Esophagus squamous epithelium (tissue), 5 donors: ENCODE measurements around the gene CAMK2A. TPM values are rescaled to one million over a fixed set of nuclear protein-coding genes. Genes with fewer than 3 reads are reported as not detected.
A peak's percentile ranks its signal among the peaks of the same experiment; 100 is the strongest.

Experiments
- DNase-seq: peaks from one replicate; lab custom pipeline; 2025; lab: John Stamatoyannopoulos, UW
- H3K27ac ChIP-seq, 4 donors: fragments of 200-600 bp; sonication (generic); one replicate each; pipeline ENCODE4 v1.5.1; 2016 to 2019; ENCODE audit warnings: mild to moderate bottlenecking in 1 of 4
- H3K27me3 ChIP-seq, 4 donors: fragments of 200-600 bp; sonication (generic); 1 replicate in 3 of 4; 2 replicates in 1 of 4; pipeline versions ENCODE4 v1.5.1 to v1.6.0; 2017 to 2021; ENCODE audit warnings: antibody characterized with exemption in 1 of 4
- H3K36me3 ChIP-seq, 3 donors: fragments of 200-600 bp; sonication (generic); one replicate each; pipeline ENCODE4 v1.5.1; 2016 to 2019
- H3K4me1 ChIP-seq, 3 donors: fragments of 200-600 bp; sonication (generic); one replicate each; pipeline ENCODE4 v1.5.1; 2017 to 2019
- H3K4me3 ChIP-seq, 4 donors: fragments of 200-600 bp; sonication (generic); 1 replicate in 3 of 4; 2 replicates in 1 of 4; pipeline ENCODE4 v1.5.1; 2016 to 2019; ENCODE audit warnings: mild to moderate bottlenecking in 2 of 4, moderate library complexity in 1 of 4
- H3K9me3 ChIP-seq, 3 donors: fragments of 200-600 bp; sonication (generic); one replicate each; pipeline ENCODE4 v1.5.1; 2016 to 2019
- POLR2A ChIP-seq, 4 donors: fragments of 450-650 bp; IDR thresholded peaks; one replicate each; pipeline ENCODE4 v1.6.1; 2017; ENCODE audit warnings: antibody characterized with exemption in 4 of 4, mild to moderate bottlenecking in 4 of 4, moderate library complexity in 3 of 4
- WGBS, 2 donors: methylation state at CpG; one replicate each; pipeline ENCODE4 v1.1.5; 2018; 5-methylcytosine and 5-hydroxymethylcytosine counted together
- intact Hi-C: fragments of 100-400 bp; cut with DNase I; formaldehyde crosslinking; loops from one replicate; pipeline ENCODE4 v1.15.0; 2022
- total RNA-seq, 4 donors: library from RNA; depleted of rRNA; stranded (reverse); fragments of >200 nt; gene quantifications; one replicate each; pipeline ENCODE4 v1.1.0, GENCODE V29; 2016
- TF ChIP-seq, protein P1 (sequence below), 6 experiments: fragments of 450-650 bp in 4 of 6; fragments of 200-600 bp in 2 of 6; sonication (generic) in 2 of 6; IDR thresholded peaks; one replicate each; pipeline ENCODE4 v1.5.1; 2016 to 2019; ENCODE audit warnings: antibody characterized with exemption in 6 of 6, mild to moderate bottlenecking in 4 of 6, moderate library complexity in 4 of 6
- donor health status: DM: yes; HTN: yes; CAD: no.

CAMK2A gene
- total RNA-seq, 4 donors from 2014 or later, result 0.04 TPM; not detected in 3

DNA sequence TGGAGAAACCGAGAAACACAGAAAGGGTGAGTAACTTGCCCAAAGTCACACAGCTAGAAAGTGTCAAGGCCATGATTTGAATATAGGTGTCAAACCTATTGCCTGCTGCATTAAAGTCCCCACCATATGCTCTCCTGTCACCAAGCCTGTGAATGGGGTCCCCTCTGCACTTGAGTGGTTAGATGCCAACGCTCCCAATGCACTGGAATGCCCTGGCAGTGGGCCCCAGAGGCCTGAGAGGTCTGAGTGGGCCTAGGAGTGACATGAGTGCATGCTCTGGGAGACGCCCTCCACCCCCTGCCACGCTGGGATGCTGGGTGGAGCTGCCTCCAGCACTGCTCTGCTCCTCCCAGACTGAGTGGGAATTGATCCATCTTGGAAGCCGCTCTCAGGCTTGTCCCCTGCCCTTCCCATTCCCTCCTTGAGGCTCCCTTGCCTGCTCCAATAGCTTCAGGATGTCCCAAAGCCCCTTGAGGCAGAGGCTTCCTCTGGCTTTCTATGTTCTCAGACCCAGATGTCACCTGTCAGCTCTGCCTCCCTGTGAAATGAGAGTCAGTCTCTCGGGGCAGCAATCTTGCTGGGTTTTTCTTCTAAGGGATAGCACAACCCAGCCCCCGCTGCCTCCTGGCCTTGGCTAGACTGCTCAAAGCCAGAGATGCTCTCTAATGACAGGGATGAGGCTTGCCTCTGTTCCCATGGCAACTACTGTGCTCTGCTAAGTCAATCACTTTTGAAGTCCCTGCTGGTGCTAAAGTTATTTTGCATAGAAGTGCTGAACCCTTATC, 19.7 kb upstream of the CAMK2A start:
- WGBS, 2 donors, result 76% methylated on average over 6 to 7 of the region's 7 CpGs
- no peak overlapping the region for H3K27ac ChIP-seq
- H3K4me1 ChIP-seq, result peaks cover 0 to 3% (median 0%) of the 10 kb centered on the region in 3 donors
- DNase-seq, result no peak
- no peak overlapping the region for H3K4me3 ChIP-seq
- no peaks in the 10 kb centered on the region for H3K9me3 ChIP-seq
- H3K36me3 ChIP-seq, result no peaks in the 10 kb centered on the region
- intact Hi-C loops, result no loop called here
- TF ChIP-seq POLR2A (IDR thresholded peaks at IDR 0.05), result no peak
- TF ChIP-seq, protein P1, sequence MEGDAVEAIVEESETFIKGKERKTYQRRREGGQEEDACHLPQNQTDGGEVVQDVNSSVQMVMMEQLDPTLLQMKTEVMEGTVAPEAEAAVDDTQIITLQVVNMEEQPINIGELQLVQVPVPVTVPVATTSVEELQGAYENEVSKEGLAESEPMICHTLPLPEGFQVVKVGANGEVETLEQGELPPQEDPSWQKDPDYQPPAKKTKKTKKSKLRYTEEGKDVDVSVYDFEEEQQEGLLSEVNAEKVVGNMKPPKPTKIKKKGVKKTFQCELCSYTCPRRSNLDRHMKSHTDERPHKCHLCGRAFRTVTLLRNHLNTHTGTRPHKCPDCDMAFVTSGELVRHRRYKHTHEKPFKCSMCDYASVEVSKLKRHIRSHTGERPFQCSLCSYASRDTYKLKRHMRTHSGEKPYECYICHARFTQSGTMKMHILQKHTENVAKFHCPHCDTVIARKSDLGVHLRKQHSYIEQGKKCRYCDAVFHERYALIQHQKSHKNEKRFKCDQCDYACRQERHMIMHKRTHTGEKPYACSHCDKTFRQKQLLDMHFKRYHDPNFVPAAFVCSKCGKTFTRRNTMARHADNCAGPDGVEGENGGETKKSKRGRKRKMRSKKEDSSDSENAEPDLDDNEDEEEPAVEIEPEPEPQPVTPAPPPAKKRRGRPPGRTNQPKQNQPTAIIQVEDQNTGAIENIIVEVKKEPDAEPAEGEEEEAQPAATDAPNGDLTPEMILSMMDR (IDR thresholded peaks at IDR 0.05), result no peak
- H3K27me3 ChIP-seq, result peaks cover 0 to 3% (median 0%) of the 10 kb centered on the region in 4 donors

DNA sequence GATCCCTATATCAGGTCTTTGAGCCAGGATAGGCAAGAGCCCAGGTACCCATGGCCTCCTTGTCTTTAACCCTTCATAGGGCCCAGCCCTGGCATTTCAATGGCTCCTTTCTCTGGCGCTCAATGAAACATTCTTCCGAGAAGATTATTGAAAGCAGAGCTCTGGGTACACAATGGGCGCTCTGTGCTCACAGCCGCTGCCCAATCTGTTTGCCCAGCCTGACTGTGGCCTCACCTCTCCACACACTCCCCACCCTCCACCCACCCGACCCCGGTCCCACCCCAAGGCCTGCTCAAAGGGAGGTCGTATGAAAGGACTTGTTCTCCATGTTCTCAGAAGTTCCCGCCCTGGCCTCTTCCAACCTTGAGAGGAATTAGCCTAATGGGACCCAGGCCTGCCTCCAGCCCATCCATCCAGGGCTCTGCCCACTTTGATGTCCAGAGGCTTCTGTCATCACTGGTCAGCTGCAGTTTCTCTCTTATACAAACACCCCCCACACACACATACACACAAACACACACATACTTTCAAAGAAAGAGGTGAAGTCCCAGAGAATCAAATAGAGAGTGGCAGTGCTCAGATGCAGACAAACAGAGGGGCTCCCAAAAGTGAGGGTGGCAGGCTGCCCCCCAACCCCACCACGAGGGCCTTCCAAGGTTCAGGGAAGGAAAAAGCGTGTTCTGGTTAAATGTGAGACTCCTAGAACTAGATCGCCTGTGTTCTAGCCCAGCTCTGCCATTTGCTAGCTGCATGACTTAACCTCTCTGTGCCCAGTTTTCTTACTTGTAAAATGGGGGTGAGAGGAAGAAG, 18.2 kb upstream of the CAMK2A start:
- Histone ChIP-seq H3K27ac (no peak overlapping the region), H3K4me1 (peaks cover 4 to 18% (median 7%) of the 10 kb centered on the region in 3 donors), H3K36me3 (no peaks in the 10 kb centered on the region), H3K4me3 (no peak overlapping the region), H3K27me3 (peaks cover 0 to 15% (median 0%) of the 10 kb centered on the region in 4 donors), H3K9me3 (no peaks in the 10 kb centered on the region)
- no peak for TF ChIP-seq POLR2A (IDR thresholded peaks at IDR 0.05)
- TF ChIP-seq, protein P1 (IDR thresholded peaks at IDR 0.05), result no peak
- no peak for DNase-seq
- WGBS, 2 donors, result 67 to 79% methylated on average over 7 to 11 of the region's 11 CpGs
- intact Hi-C loops, result no loop called here

- intact Hi-C loops, result no loop called here
- WGBS, 2 donors, result 86 to 91% methylated on average over 3 to 4 of the region's 4 CpGs
- H3K4me1 ChIP-seq, result peaks cover 14 to 28% (median 15%) of the 10 kb centered on the region in 3 donors
- no peak for DNase-seq
- H3K9me3 ChIP-seq, result no peaks in the 10 kb centered on the region
- TF ChIP-seq POLR2A (IDR thresholded peaks at IDR 0.05), result no peak
- TF ChIP-seq, protein P1 (IDR thresholded peaks at IDR 0.05), result no peak
- H3K27ac ChIP-seq, result no peak overlapping the region
- no peak overlapping the region for H3K4me3 ChIP-seq
- H3K36me3 ChIP-seq, result no peaks in the 10 kb centered on the region
- H3K27me3 ChIP-seq, result peaks cover 0 to 26% (median 0%) of the 10 kb centered on the region in 4 donors
Observed at GRCh38 chr5:150306775-150307174, 17.2 kb upstream of the CAMK2A start.

DNA sequence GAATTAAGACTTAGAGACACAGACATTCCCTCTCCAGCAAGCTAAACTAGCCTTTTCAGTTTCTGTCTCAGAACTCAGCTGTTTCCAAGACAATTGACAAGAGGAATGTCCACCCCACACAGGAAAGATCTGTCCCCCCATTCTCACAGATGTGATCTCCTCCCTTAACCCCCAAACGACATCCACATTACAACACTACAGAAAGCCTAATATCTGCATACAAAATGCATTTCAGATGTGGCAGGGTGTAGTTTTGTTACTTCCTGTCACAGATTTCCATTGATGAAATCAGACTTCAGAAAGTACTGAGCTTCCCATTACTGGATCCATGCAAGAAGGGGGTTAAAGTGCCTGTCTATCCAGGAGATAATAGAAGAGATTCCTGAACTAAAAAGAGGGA, 16.0 kb upstream of the CAMK2A start:
- WGBS, 2 donors, result 44 to 56% methylated on average over 1 of the region's 1 CpG
- no peaks in the 10 kb centered on the region for H3K36me3 ChIP-seq
- H3K4me1 ChIP-seq, result peaks cover 23 to 40% (median 27%) of the 10 kb centered on the region in 3 donors
- intact Hi-C loops, result no loop called here
- H3K27ac ChIP-seq, result peak overlapping the region in 1 of 4 donors; percentile 28
- TF ChIP-seq, protein P1 (IDR thresholded peaks at IDR 0.05), result no peak
- no peak for DNase-seq
- no peak overlapping the region for H3K4me3 ChIP-seq
- peaks cover 0 to 38% (median 0%) of the 10 kb centered on the region in 4 donors for H3K27me3 ChIP-seq
- no peaks in the 10 kb centered on the region for H3K9me3 ChIP-seq

- intact Hi-C loops, result no loop called here
- Histone ChIP-seq H3K4me1 (peaks cover 26 to 45% (median 32%) of the 10 kb centered on the region in 3 donors), H3K4me3 (no peak overlapping the region), H3K27me3 (peaks cover 0 to 38% (median 0%) of the 10 kb centered on the region in 4 donors), H3K36me3 (no peaks in the 10 kb centered on the region), H3K27ac (peak overlapping the region in 2 of 4 donors; percentile 28 to 49), H3K9me3 (no peaks in the 10 kb centered on the region)
- WGBS, 2 donors, result 49 to 78% methylated on average over 2 of the region's 2 CpGs
- TF ChIP-seq POLR2A (IDR thresholded peaks at IDR 0.05), result no peak
- TF ChIP-seq, protein P1 (IDR thresholded peaks at IDR 0.05), result no peak
- no peak for DNase-seq
Observed at GRCh38 chr5:150305095-150305494, 15.5 kb upstream of the CAMK2A start.
